ACC112 (cell line): ENCODE measurements around the gene C17orf100.

Experiments used
- H2AFZ ChIP-seq: fragments of 200-600 bp; sonication (generic); one replicate; pipeline ENCODE4 v1.6.0; 2017; ENCODE audit warnings: antibody characterized with exemption, low read length; ENCODE audit not compliant: unreplicated experiment
- H3K27ac ChIP-seq: fragments of 200-600 bp; sonication (generic); 2 replicates; pipeline ENCODE4 v1.5.1; 2014; ENCODE audit warnings: low read depth, mild to moderate bottlenecking, antibody characterized with exemption, low read length, moderate library complexity
- H3K27me3 ChIP-seq: fragments of 200-600 bp; sonication (generic); 2 replicates; pipeline ENCODE4 v1.6.1; 2014; ENCODE audit warnings: mild to moderate bottlenecking, antibody characterized with exemption, low read length, moderate library complexity, mixed read lengths; ENCODE audit not compliant: insufficient read depth
- H3K36me3 ChIP-seq: fragments of 200-600 bp; sonication (generic); 2 replicates; pipeline ENCODE4 v1.6.1; 2016; ENCODE audit warnings: mild to moderate bottlenecking, antibody characterized with exemption, low read length, moderate library complexity, mixed read lengths; ENCODE audit not compliant: insufficient read depth
- H3K4me1 ChIP-seq: fragments of 200-600 bp; sonication (generic); one replicate; pipeline ENCODE4 v1.6.1; 2016; ENCODE audit warnings: low read length, mixed read lengths; ENCODE audit not compliant: insufficient read depth, unreplicated experiment, control insufficient read depth
- H3K4me3 ChIP-seq: fragments of 200-600 bp; sonication (generic); 2 replicates; pipeline ENCODE4 v1.5.1; 2014; ENCODE audit warnings: mild to moderate bottlenecking, low read depth, low read length
- H3K79me2 ChIP-seq: fragments of 200-600 bp; sonication (generic); one replicate; pipeline ENCODE4 v1.6.0; 2016; ENCODE audit warnings: low read length; ENCODE audit not compliant: control insufficient read depth, unreplicated experiment, insufficient read depth

C17orf100 gene

GRCh38 chr17:6681176-6681575 lies 29.6 kb downstream of the C17orf100 start:
- Histone ChIP-seq H3K4me1 (no peaks in the 10 kb centered on the region), H3K27me3 (peaks cover 78% of the 10 kb centered on the region), H3K27ac (no peak overlapping the region)

DNA sequence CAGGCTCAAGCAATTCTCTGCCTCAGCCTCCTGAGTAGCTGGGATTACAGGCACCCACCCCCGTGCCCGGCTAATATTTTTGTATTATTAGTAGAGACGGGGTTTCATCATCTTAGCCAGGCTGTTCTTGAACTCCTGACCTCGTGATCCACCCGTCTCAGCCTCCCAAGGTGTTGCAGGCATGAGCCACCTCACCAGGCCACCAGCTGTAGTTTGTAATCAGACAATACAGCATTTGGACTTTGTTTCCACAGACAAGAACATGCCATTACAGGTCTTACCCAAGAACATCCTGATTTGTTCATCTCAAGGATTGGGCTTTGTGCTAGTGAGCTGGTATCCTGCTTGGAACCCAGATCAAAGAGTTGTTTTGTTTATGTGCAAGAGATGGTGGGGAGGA lies 30.1 kb downstream of the C17orf100 start:
- no peak overlapping the region for H2AFZ ChIP-seq
- no peaks in the 10 kb centered on the region for H3K4me1 ChIP-seq
- peaks cover 78% of the 10 kb centered on the region for H3K27me3 ChIP-seq
- H3K36me3 ChIP-seq = no peaks in the 10 kb centered on the region
- H3K4me3 ChIP-seq = no peak overlapping the region
- H3K27ac ChIP-seq = no peak overlapping the region
- no peaks in the 10 kb centered on the region for H3K79me2 ChIP-seq

More at GRCh38 chr17:6681176-6681575, 29.6 kb downstream of the C17orf100 start:
- Histone ChIP-seq H3K4me3 (no peak overlapping the region), H2AFZ (no peak overlapping the region), H3K36me3 (no peaks in the 10 kb centered on the region), H3K79me2 (no peaks in the 10 kb centered on the region)

- Histone ChIP-seq H2AFZ (no peak overlapping the region), H3K4me3 (no peak overlapping the region), H3K4me1 (no peaks in the 10 kb centered on the region), H3K27ac (no peak overlapping the region), H3K36me3 (no peaks in the 10 kb centered on the region), H3K79me2 (no peaks in the 10 kb centered on the region), H3K27me3 (peaks cover 80% of the 10 kb centered on the region)
These were observed 30.8 kb downstream of the C17orf100 start for GRCh38 chr17:6682339-6682738.

- H3K79me2 ChIP-seq = no peaks in the 10 kb centered on the region
- H3K4me1 ChIP-seq = no peaks in the 10 kb centered on the region
- peaks cover 80% of the 10 kb centered on the region for H3K27me3 ChIP-seq
These were observed 31.6 kb downstream of the C17orf100 start for GRCh38 chr17:6683081-6683684.

GRCh38 chr17:6683730-6684459 lies 32.3 kb downstream of the C17orf100 start:
- Histone ChIP-seq H3K36me3 (no peaks in the 10 kb centered on the region), H3K79me2 (no peaks in the 10 kb centered on the region), H3K27me3 (peaks cover 74% of the 10 kb centered on the region), H3K4me1 (no peaks in the 10 kb centered on the region), H3K27ac (no peak overlapping the region), H3K4me3 (no peak overlapping the region), H2AFZ (no peak overlapping the region)

More at GRCh38 chr17:6683081-6683684, 31.6 kb downstream of the C17orf100 start:
- Histone ChIP-seq H3K4me3 (no peak overlapping the region), H3K36me3 (no peaks in the 10 kb centered on the region), H3K27ac (no peak overlapping the region), H2AFZ (no peak overlapping the region)

GRCh38 chr17:6684460-6684783 lies 32.9 kb downstream of the C17orf100 start:
- Histone ChIP-seq H3K4me3 (no peak overlapping the region), H2AFZ (no peak overlapping the region), H3K36me3 (no peaks in the 10 kb centered on the region), H3K27ac (no peak overlapping the region), H3K4me1 (no peaks in the 10 kb centered on the region), H3K79me2 (no peaks in the 10 kb centered on the region), H3K27me3 (peaks cover 75% of the 10 kb centered on the region)

DNA sequence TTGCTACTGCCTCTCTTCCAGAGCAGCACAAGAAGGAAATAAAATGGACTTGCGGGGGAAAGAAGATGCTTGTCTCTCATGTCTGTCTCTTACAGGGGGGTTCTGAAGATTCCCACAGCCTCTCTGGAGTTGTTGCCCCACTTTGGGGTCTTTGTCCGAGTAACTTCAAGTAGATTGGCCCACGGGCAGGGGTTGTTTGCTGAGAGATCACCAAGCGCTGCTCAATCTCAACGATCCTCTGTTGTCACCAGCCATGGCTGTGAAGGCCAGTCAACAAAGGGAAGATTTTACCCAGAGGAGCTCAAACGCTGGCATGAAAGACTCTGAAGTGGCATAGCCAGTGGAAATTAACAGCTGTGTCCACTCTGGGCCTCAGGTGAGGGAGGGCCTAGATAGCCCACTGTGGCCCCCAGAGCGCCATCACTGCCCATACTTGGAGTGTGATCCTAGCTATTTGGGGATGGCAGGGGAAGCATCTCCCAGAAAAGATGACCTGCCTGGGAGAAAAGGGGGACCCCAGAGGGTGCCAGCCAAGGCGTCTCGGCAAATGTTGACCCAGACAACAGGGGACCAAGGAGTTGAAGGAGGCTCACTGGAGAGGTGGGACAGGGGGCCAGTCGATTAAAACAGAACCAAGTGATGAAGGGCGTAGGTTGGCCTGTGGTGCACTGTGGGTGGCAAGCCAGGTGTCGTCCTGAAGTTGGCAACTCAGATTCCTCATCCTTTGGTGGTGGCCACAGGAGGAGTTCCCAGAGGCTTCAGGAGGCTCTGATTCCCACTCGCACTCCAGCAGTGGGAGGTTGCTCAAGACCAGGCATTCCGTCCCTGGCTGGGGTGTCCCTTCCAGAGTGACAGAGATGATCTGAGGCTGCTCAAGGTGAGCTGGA lies 33.6 kb downstream of the C17orf100 start:
- H3K4me3 ChIP-seq = no peak overlapping the region
- no peak overlapping the region for H3K27ac ChIP-seq
- no peak overlapping the region for H2AFZ ChIP-seq
- H3K27me3 ChIP-seq = peaks cover 77% of the 10 kb centered on the region
- no peaks in the 10 kb centered on the region for H3K36me3 ChIP-seq
- H3K79me2 ChIP-seq = no peaks in the 10 kb centered on the region
- H3K4me1 ChIP-seq = no peaks in the 10 kb centered on the region

- H3K4me1 ChIP-seq = no peaks in the 10 kb centered on the region
- no peak overlapping the region for H3K4me3 ChIP-seq
- no peak overlapping the region for H3K27ac ChIP-seq
- H3K79me2 ChIP-seq = no peaks in the 10 kb centered on the region
- H3K36me3 ChIP-seq = no peaks in the 10 kb centered on the region
- peaks cover 84% of the 10 kb centered on the region for H3K27me3 ChIP-seq
- no peak overlapping the region for H2AFZ ChIP-seq
These were observed 34.5 kb downstream of the C17orf100 start for GRCh38 chr17:6686026-6686425.

- H3K4me3 ChIP-seq = no peak overlapping the region
- H3K4me1 ChIP-seq = no peaks in the 10 kb centered on the region
- H2AFZ ChIP-seq = no peak overlapping the region
- no peaks in the 10 kb centered on the region for H3K36me3 ChIP-seq
- peaks cover 90% of the 10 kb centered on the region for H3K27me3 ChIP-seq
- H3K27ac ChIP-seq = no peak overlapping the region
- no peaks in the 10 kb centered on the region for H3K79me2 ChIP-seq
These were observed 37.4 kb downstream of the C17orf100 start for GRCh38 chr17:6688944-6689343.

GRCh38 chr17:6690641-6691040 lies 39.1 kb downstream of the C17orf100 start:
- H3K79me2 ChIP-seq = no peaks in the 10 kb centered on the region
- no peak overlapping the region for H3K27ac ChIP-seq
- no peaks in the 10 kb centered on the region for H3K4me1 ChIP-seq
- H3K27me3 ChIP-seq = peaks cover 85% of the 10 kb centered on the region
- no peak overlapping the region for H3K4me3 ChIP-seq
- no peak overlapping the region for H2AFZ ChIP-seq
- no peaks in the 10 kb centered on the region for H3K36me3 ChIP-seq
